ENCODE measurements around the gene PALD1. TPM values are rescaled to one million over a fixed set of nuclear protein-coding genes. Genes with fewer than 3 reads are reported as not detected.
A peak's percentile ranks its signal among the peaks of the same experiment; 100 is the strongest.

Gene PALD1
- total RNA-seq, 1 experiment from 2014 or later: 33.1 TPM

DNA sequence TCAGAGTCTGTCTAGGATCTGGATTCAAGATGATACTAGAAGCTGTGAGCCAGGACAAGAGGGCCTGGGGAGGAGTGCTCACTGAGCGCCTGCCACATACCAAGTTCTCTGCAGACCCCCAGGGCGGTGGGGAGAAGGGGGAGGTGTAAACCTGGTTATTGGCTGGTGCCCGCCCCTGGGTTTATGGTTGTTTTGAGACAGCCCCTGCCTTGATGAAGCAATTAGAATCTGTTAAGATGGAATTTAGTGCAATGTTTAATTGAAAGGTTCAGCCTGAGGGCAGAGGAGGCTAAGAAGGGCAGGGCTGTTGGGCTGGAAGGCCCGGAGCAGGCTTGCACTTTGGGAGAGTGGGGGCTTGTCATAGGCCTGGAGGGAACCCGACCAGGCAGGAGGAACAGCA is 81.3 kb downstream of the PALD1 start:
- Histone ChIP-seq H3K9me3 (ENCODE audit: control insufficient read depth in 1 of 2, insufficient read depth in 1 of 2, low read depth in 1 of 2, low read length in 2 of 2) (no peaks in the 10 kb centered on the region), H3K4me2 (ENCODE audit: low read length) (peak overlapping the region; percentile 79), H3K9me2 (ENCODE audit: insufficient read depth) (no peaks in the 10 kb centered on the region), H4K20me1 (ENCODE audit: insufficient read depth) (no peaks in the 10 kb centered on the region), H3K27ac (ENCODE audit: low read depth, low read length) (peak overlapping the region; percentile 52), H3K79me2 (ENCODE audit: insufficient read depth, low read length) (peaks cover 11% of the 10 kb centered on the region; the same call in 1 of the 2 replicates), H3K4me3 (replicated peaks in 1 of 2; ENCODE audit: low read depth in 1 of 2, low read length in 2 of 2) (no peak overlapping the region), H3K27me3 (ENCODE audit: insufficient read depth, low read length) (no peaks in the 10 kb centered on the region), H3K9ac (ENCODE audit: low read length) (peak overlapping the region; percentile 57), H3K36me3 (ENCODE audit: control insufficient read depth in 1 of 2, insufficient read depth in 2 of 2, low read length in 2 of 2) (peaks cover 0 to 3% of the 10 kb centered on the region in 2 experiments; a peak in 1 of 4 replicates), H2AFZ (ENCODE audit: low read depth, low read length, poor library complexity, severe bottlenecking) (no peak overlapping the region), H3K4me1 (ENCODE audit: control insufficient read depth in 1 of 2, insufficient read depth in 2 of 2, low read length in 2 of 2) (peaks cover 19 to 84% of the 10 kb centered on the region in 2 experiments)
- no peak for ATAC-seq
- ChIA-PET POLR2A (no interaction called here), RAD21 (ENCODE audit: low non-redundant PET in 1 of 2, low total read pairs in 2 of 2, uncharacterized antibody in 2 of 2, unreplicated experiment in 2 of 2) (no interaction called here), CTCF (no interaction called here)
- TF ChIP-seq JUND (IDR thresholded peaks at IDR 0.05) (no peak), FOSL1 (IDR thresholded peaks at IDR 0.05; ENCODE audit: low read depth) (no peak)
- no TSS peak for BruUV-seq (replicated peaks)
- no peak for DNase-seq (ENCODE audit: low read depth, low spot score)
- intact Hi-C loops (cut with micrococcal nuclease): loop anchor here (1.0 to 5.0 kb wide), 3 partner anchors 112 to 321 kb away; partner anchors contain the start of gene ADAMTS14

GRCh38 chr10:70560511-70560941 is 82.0 kb downstream of the PALD1 start:
- H3K4me3 ChIP-seq (replicated peaks in 1 of 2; ENCODE audit: low read depth in 1 of 2, low read length in 2 of 2): no peak overlapping the region
- H3K9ac ChIP-seq (ENCODE audit: low read length): 0 out of 2 replicates have a peak overlapping the region, but pooled peaks have one; percentile 19
- no peak overlapping the region; the same call in 1 of the 2 replicates for H3K27ac ChIP-seq (ENCODE audit: low read depth, low read length)
- peaks cover 11% of the 10 kb centered on the region; the same call in 1 of the 2 replicates for H3K79me2 ChIP-seq (ENCODE audit: insufficient read depth, low read length)
- ATAC-seq (no peak), DNase-seq (ENCODE audit: low read depth, low spot score) (no peak)
- RAD21 ChIA-PET (ENCODE audit: low non-redundant PET in 1 of 2, low total read pairs in 2 of 2, uncharacterized antibody in 2 of 2, unreplicated experiment in 2 of 2): no interaction called here
- no TSS peak for BruUV-seq (replicated peaks)
- no peak for TF ChIP-seq EZH2phosphoT487 (IDR thresholded peaks at IDR 0.05; ENCODE audit: borderline replicate concordance)
- TF ChIP-seq, protein P1, sequence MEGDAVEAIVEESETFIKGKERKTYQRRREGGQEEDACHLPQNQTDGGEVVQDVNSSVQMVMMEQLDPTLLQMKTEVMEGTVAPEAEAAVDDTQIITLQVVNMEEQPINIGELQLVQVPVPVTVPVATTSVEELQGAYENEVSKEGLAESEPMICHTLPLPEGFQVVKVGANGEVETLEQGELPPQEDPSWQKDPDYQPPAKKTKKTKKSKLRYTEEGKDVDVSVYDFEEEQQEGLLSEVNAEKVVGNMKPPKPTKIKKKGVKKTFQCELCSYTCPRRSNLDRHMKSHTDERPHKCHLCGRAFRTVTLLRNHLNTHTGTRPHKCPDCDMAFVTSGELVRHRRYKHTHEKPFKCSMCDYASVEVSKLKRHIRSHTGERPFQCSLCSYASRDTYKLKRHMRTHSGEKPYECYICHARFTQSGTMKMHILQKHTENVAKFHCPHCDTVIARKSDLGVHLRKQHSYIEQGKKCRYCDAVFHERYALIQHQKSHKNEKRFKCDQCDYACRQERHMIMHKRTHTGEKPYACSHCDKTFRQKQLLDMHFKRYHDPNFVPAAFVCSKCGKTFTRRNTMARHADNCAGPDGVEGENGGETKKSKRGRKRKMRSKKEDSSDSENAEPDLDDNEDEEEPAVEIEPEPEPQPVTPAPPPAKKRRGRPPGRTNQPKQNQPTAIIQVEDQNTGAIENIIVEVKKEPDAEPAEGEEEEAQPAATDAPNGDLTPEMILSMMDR (IDR thresholded peaks at IDR 0.05 in 2 of 3, conservative IDR thresholded peaks at IDR 0.05 in 1 of 3; ENCODE audit: borderline replicate concordance in 1 of 3, insufficient read depth in 1 of 3, low read depth in 2 of 3, low read length in 2 of 3): no peak
- no peak for TF ChIP-seq ZBTB33 (IDR thresholded peaks at IDR 0.05; ENCODE audit: extremely low read depth, insufficient replicate concordance, low read length)
- TF ChIP-seq CEBPB (IDR thresholded peaks at IDR 0.05; ENCODE audit: low read depth): no peak
- TF ChIP-seq, protein P2, sequence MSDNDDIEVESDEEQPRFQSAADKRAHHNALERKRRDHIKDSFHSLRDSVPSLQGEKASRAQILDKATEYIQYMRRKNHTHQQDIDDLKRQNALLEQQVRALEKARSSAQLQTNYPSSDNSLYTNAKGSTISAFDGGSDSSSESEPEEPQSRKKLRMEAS (IDR thresholded peaks at IDR 0.05): no peak
- no peak for TF ChIP-seq TCF7L2 (IDR thresholded peaks at IDR 0.05; ENCODE audit: borderline replicate concordance, extremely low read depth, insufficient read depth, insufficient read length)
- no peak for TF ChIP-seq SP1 (IDR thresholded peaks at IDR 0.05; ENCODE audit: low read depth)
- TF ChIP-seq ATF3 (IDR thresholded peaks at IDR 0.05): no peak
- TF ChIP-seq POLR2A (IDR thresholded peaks at IDR 0.05; ENCODE audit: borderline replicate concordance, extremely low read depth, insufficient read depth, insufficient read length): no peak
- no peak for TF ChIP-seq SIN3A (IDR thresholded peaks at IDR 0.05; ENCODE audit: low read depth)
- no peak for TF ChIP-seq POLR2AphosphoS5 (IDR thresholded peaks at IDR 0.05; ENCODE audit: low read depth, low read length)
- no peak for TF ChIP-seq YY1 (IDR thresholded peaks at IDR 0.05; ENCODE audit: extremely low read depth, insufficient replicate concordance, low read depth, low read length)
- no peak for TF ChIP-seq CBX3 (IDR thresholded peaks at IDR 0.05; ENCODE audit: low read depth)
- TF ChIP-seq EZH2 (IDR thresholded peaks at IDR 0.05): no peak
- no peak for TF ChIP-seq EGR1 (IDR thresholded peaks at IDR 0.05; ENCODE audit: low read depth)
- H3K9me2 ChIP-seq (ENCODE audit: insufficient read depth): no peaks in the 10 kb centered on the region
- CTCF ChIA-PET: interaction anchor here (1.2 kb wide), 1 partner anchor 14 kb away, joined by 3 read pairs; no protein-coding TSS in a partner anchor
- peaks cover 19 to 82% of the 10 kb centered on the region in 2 experiments for H3K4me1 ChIP-seq (ENCODE audit: control insufficient read depth in 1 of 2, insufficient read depth in 2 of 2, low read length in 2 of 2)
- POLR2A ChIA-PET: no interaction called here
- H3K9me3 ChIP-seq (ENCODE audit: control insufficient read depth in 1 of 2, insufficient read depth in 1 of 2, low read depth in 1 of 2, low read length in 2 of 2): no peaks in the 10 kb centered on the region
- H3K4me2 ChIP-seq (ENCODE audit: low read length): no peak overlapping the region
- H3K36me3 ChIP-seq (ENCODE audit: control insufficient read depth in 1 of 2, insufficient read depth in 2 of 2, low read length in 2 of 2): peaks cover 0 to 3% of the 10 kb centered on the region in 2 experiments; a peak in 1 of 4 replicates
- no peaks in the 10 kb centered on the region for H3K27me3 ChIP-seq (ENCODE audit: insufficient read depth, low read length)
- no peak overlapping the region for H2AFZ ChIP-seq (ENCODE audit: low read depth, low read length, poor library complexity, severe bottlenecking)
- intact Hi-C loops (cut with micrococcal nuclease): no loop called here
- H4K20me1 ChIP-seq (ENCODE audit: insufficient read depth): no peaks in the 10 kb centered on the region

Measured in HCT116 (cell line).